Transverse colon (tissue), 4 donors: Measurements from ENCODE around the gene PLCH1. TPM values are rescaled to one million over a fixed set of nuclear protein-coding genes. Genes with fewer than 3 reads are reported as not detected.

Source experiments
- DNase-seq: peaks from one replicate; pipeline ENCODE4 v3.0.0-alpha.2; 2019
- H3K27ac ChIP-seq, 4 donors: fragments of 200-600 bp; sonication (generic); 2 replicates each; pipeline ENCODE4 v1.5.1; 2016 to 2018; ENCODE audit warnings: inconsistent platforms in 4 of 4
- H3K27me3 ChIP-seq: fragments of 200-600 bp; sonication (generic); 2 replicates; pipeline ENCODE4 v1.5.1; 2017; ENCODE audit warnings: inconsistent platforms
- H3K36me3 ChIP-seq, 4 donors: fragments of 200-600 bp; sonication (generic); 2 replicates each; pipeline ENCODE4 v1.5.1; 2017 to 2019; ENCODE audit warnings: inconsistent platforms in 4 of 4
- H3K4me1 ChIP-seq, 4 donors: fragments of 200-600 bp; sonication (generic); 2 replicates each; pipeline ENCODE4 v1.5.1; 2017 to 2020; ENCODE audit warnings: inconsistent platforms in 4 of 4
- H3K4me3 ChIP-seq, 4 donors: fragments of 200-600 bp; sonication (generic); 1 replicate in 1 of 4; 2 replicates in 3 of 4; pipeline versions ENCODE4 v1.5.1 to v1.6.1; 2017 to 2019; ENCODE audit warnings: inconsistent platforms in 4 of 4
- H3K9me3 ChIP-seq, 2 donors: fragments of 200-600 bp; sonication (generic); 2 replicates each; pipeline ENCODE4 v1.5.1; 2017 to 2019; ENCODE audit warnings: inconsistent platforms in 2 of 2
- CTCF ChIP-seq, 5 experiments: fragments of 200-600 bp in 3 of 5; fragments of 450-650 bp in 2 of 5; sonication (generic) in 3 of 5; IDR thresholded peaks; 1 replicate in 2 of 5; 2 replicates in 3 of 5; pipeline ENCODE4 v1.5.1; 2016 to 2017; ENCODE audit warnings: antibody characterized with exemption in 5 of 5, inconsistent platforms in 3 of 5, mild to moderate bottlenecking in 2 of 5, moderate library complexity in 1 of 5
- EP300 ChIP-seq: sonication (generic); formaldehyde crosslinking; IDR thresholded peaks from one replicate; pipeline ENCODE4 v1.6.1; 2017; ENCODE audit warnings: antibody characterized with exemption, low read depth
- POLR2A ChIP-seq: fragments of 450-650 bp; IDR thresholded peaks from one replicate; pipeline ENCODE4 v1.6.1; 2016; ENCODE audit warnings: antibody characterized with exemption, mild to moderate bottlenecking, moderate library complexity
- POLR2AphosphoS5 ChIP-seq, 3 donors: sonication (generic); formaldehyde crosslinking; IDR thresholded peaks; one replicate each; pipeline ENCODE4 v1.6.1; 2016; ENCODE audit warnings: antibody characterized with exemption in 3 of 3
- WGBS, 2 donors: methylation state at CpG; one replicate each; pipeline ENCODE4 v1.1.5; 2018; ENCODE audit warnings: low coverage in 1 of 2; 5-methylcytosine and 5-hydroxymethylcytosine counted together
- in situ Hi-C, 4 donors: fragments of 200-750 bp; cut with MboI; loops; one replicate each; pipeline versions ENCODE4 v1.15.0 to v1.15.1; 2017; ENCODE audit warnings: low sequenced_read_pairs in 3 of 4, low pct_ligation_motif_present in 1 of 4, low pct_unique_long_range_greater_than_20kb in 1 of 4
- intact Hi-C: fragments of 100-400 bp; cut with DNase I; formaldehyde crosslinking; loops from one replicate; pipeline ENCODE4 v1.15.1; 2023; ENCODE audit warnings: low total_unique reads
- total RNA-seq, 4 donors: library from RNA; depleted of rRNA; stranded (reverse); fragments of >200 nt; gene quantifications; one replicate each; pipeline ENCODE4 v1.1.0, GENCODE V29; 2016

PLCH1 gene
- total RNA-seq, 4 donors from 2014 or later = 8.2 to 33.4 (median 8.5) TPM

GRCh38 chr3:155602307-155602706, 142.6 kb downstream of the PLCH1 start:
- TF ChIP-seq POLR2AphosphoS5 (IDR thresholded peaks at IDR 0.05) (no peak), POLR2A (no peak), EP300 (no peak), CTCF (IDR thresholded peaks at IDR 0.05) (no peak)
- Histone ChIP-seq H3K27me3 (no peaks in the 10 kb centered on the region), H3K4me1 (peaks cover 0 to 3% (median 0%) of the 10 kb centered on the region in 4 donors), H3K4me3 (no peak overlapping the region), H3K27ac (no peak overlapping the region), H3K36me3 (no peaks in the 10 kb centered on the region), H3K9me3 (no peaks in the 10 kb centered on the region)
- WGBS, 2 donors = 70 to 72% methylated on average over 2 of the region's 2 CpGs
- DNase-seq = no peak
- intact Hi-C loops (no loop called here), in situ Hi-C loops (no loop called here)

GRCh38 chr3:155598671-155599070, 146.2 kb downstream of the PLCH1 start:
- no peaks in the 10 kb centered on the region for H3K9me3 ChIP-seq
- H3K36me3 ChIP-seq = no peaks in the 10 kb centered on the region
- intact Hi-C loops = no loop called here
- H3K27me3 ChIP-seq = no peaks in the 10 kb centered on the region
- no peak overlapping the region for H3K4me3 ChIP-seq
- peaks cover 0 to 3% (median 0%) of the 10 kb centered on the region in 4 donors for H3K4me1 ChIP-seq
- in situ Hi-C loops = no loop called here
- no peak for DNase-seq
- WGBS, 2 donors = 80 to 86% methylated on average over 2 to 3 of the region's 3 CpGs
- H3K27ac ChIP-seq = no peak overlapping the region
- no peak for TF ChIP-seq CTCF (IDR thresholded peaks at IDR 0.05)
- no peak for TF ChIP-seq EP300
- no peak for TF ChIP-seq POLR2A
- TF ChIP-seq POLR2AphosphoS5 (IDR thresholded peaks at IDR 0.05) = no peak

- DNase-seq = no peak
- Histone ChIP-seq H3K9me3 (no peaks in the 10 kb centered on the region), H3K4me1 (no peaks in the 10 kb centered on the region), H3K27ac (no peak overlapping the region), H3K27me3 (no peaks in the 10 kb centered on the region), H3K36me3 (no peaks in the 10 kb centered on the region), H3K4me3 (no peak overlapping the region)
- TF ChIP-seq CTCF (IDR thresholded peaks at IDR 0.05) = no peak
- no peak for TF ChIP-seq POLR2A
- in situ Hi-C loops = no loop called here
- intact Hi-C loops = no loop called here
Observed at GRCh38 chr3:155596615-155597014, 148.3 kb downstream of the PLCH1 start.

GRCh38 chr3:155595371-155595770, 149.5 kb downstream of the PLCH1 start:
- no peaks in the 10 kb centered on the region for H3K9me3 ChIP-seq
- H3K36me3 ChIP-seq = no peaks in the 10 kb centered on the region
- H3K4me3 ChIP-seq = no peak overlapping the region
- DNase-seq = no peak
- no peak for TF ChIP-seq CTCF (IDR thresholded peaks at IDR 0.05)
- TF ChIP-seq EP300 = no peak
- no peak for TF ChIP-seq POLR2A
- TF ChIP-seq POLR2AphosphoS5 (IDR thresholded peaks at IDR 0.05) = no peak
- in situ Hi-C loops (no loop called here), intact Hi-C loops (no loop called here)
- no peaks in the 10 kb centered on the region for H3K4me1 ChIP-seq
- H3K27me3 ChIP-seq = no peaks in the 10 kb centered on the region
- H3K27ac ChIP-seq = no peak overlapping the region
